ENCODE results near the gene OOEP.
"Not testable (repeated sequence)": the region's sequence is repeated elsewhere in the genome, so short reads cannot be mapped to it uniquely, and the experiment has no call there.

Gene OOEP

GRCh38 chr6:73369563-73369962 is at the start of gene OOEP:
OOEP (minus strand) TSS chr6:73369897; CDS start chr6:73369792, 105 bp downstream.
- Mint-ChIP-seq H3K4me1 (ENCODE audit: low read depth) (no peaks in the 10 kb centered on the region), H3K27me3 (no peaks in the 10 kb centered on the region), H3K4me3 (no peak within 1 kb of the TSS), H3K36me3 (ENCODE audit: low read depth) (no peaks in the 10 kb centered on the region), H3K27ac (no peak within 1 kb of the TSS), H3K9me3 (peaks cover 6% of the 10 kb centered on the region)
- no peak for DNase-seq

- Mint-ChIP-seq H3K4me3 (no peak overlapping the region), H3K27ac (peak overlapping the region; percentile 6), H3K36me3 (ENCODE audit: low read depth) (peaks cover 53% of the 10 kb centered on the region), H3K4me1 (ENCODE audit: low read depth) (peaks cover 15% of the 10 kb centered on the region), H3K9me3 (no peaks in the 10 kb centered on the region), H3K27me3 (no peaks in the 10 kb centered on the region)
- no peak for DNase-seq
These were observed 48.5 kb upstream of the OOEP start for GRCh38 chr6:73418081-73418741.

- no peak for DNase-seq
- H3K4me3 Mint-ChIP-seq = no peak overlapping the region
- no peak overlapping the region for H3K27ac Mint-ChIP-seq
- peaks cover under 1% of the 10 kb centered on the region for H3K4me1 Mint-ChIP-seq (ENCODE audit: low read depth)
- no peaks in the 10 kb centered on the region for H3K9me3 Mint-ChIP-seq
- peaks cover 21% of the 10 kb centered on the region for H3K36me3 Mint-ChIP-seq (ENCODE audit: low read depth)
- no peaks in the 10 kb centered on the region for H3K27me3 Mint-ChIP-seq
These were observed 43.4 kb upstream of the OOEP start for GRCh38 chr6:73413102-73413501.

- Mint-ChIP-seq H3K27ac (no peak overlapping the region), H3K4me1 (ENCODE audit: low read depth) (no peaks in the 10 kb centered on the region), H3K36me3 (ENCODE audit: low read depth) (no peaks in the 10 kb centered on the region), H3K4me3 (no peak overlapping the region), H3K9me3 (no peaks in the 10 kb centered on the region), H3K27me3 (no peaks in the 10 kb centered on the region)
- no peak for DNase-seq
These were observed 39.7 kb upstream of the OOEP start for GRCh38 chr6:73409395-73409794.

- DNase-seq = no peak
- Mint-ChIP-seq H3K9me3 (no peaks in the 10 kb centered on the region), H3K36me3 (ENCODE audit: low read depth) (no peaks in the 10 kb centered on the region)
These were observed 31.0 kb upstream of the OOEP start for GRCh38 chr6:73400656-73401055.

GRCh38 chr6:73395875-73396274 is 26.2 kb upstream of the OOEP start:
- Mint-ChIP-seq H3K36me3 (ENCODE audit: low read depth) (no peaks in the 10 kb centered on the region), H3K4me3 (no peak overlapping the region), H3K9me3 (no peaks in the 10 kb centered on the region), H3K27ac (no peak overlapping the region), H3K27me3 (no peaks in the 10 kb centered on the region), H3K4me1 (ENCODE audit: low read depth) (peaks cover 10% of the 10 kb centered on the region)
- no peak for DNase-seq

More at GRCh38 chr6:73400656-73401055, 31.0 kb upstream of the OOEP start:
- no peaks in the 10 kb centered on the region for H3K27me3 Mint-ChIP-seq
- no peaks in the 10 kb centered on the region for H3K4me1 Mint-ChIP-seq (ENCODE audit: low read depth)
- no peak overlapping the region for H3K4me3 Mint-ChIP-seq
- no peak overlapping the region for H3K27ac Mint-ChIP-seq

GRCh38 chr6:73394577-73395354 is 25.1 kb upstream of the OOEP start, which contains the start of gene DDX43:
DDX43 (plus strand) TSS chr6:73394828; CDS start chr6:73394906, 78 bp downstream.
- no peaks in the 10 kb centered on the region for H3K36me3 Mint-ChIP-seq (ENCODE audit: low read depth)
- peaks cover 10% of the 10 kb centered on the region for H3K4me1 Mint-ChIP-seq (ENCODE audit: low read depth)
- no peak within 1 kb of the TSS for H3K4me3 Mint-ChIP-seq
- DNase-seq = no peak
- no peaks in the 10 kb centered on the region for H3K27me3 Mint-ChIP-seq
- no peaks in the 10 kb centered on the region for H3K9me3 Mint-ChIP-seq
- no peak within 1 kb of the TSS for H3K27ac Mint-ChIP-seq

GRCh38 chr6:73393278-73393677 is 23.6 kb upstream of the OOEP start:
- Mint-ChIP-seq H3K9me3 (no peaks in the 10 kb centered on the region), H3K4me3 (no peak overlapping the region), H3K27ac (no peak overlapping the region), H3K36me3 (ENCODE audit: low read depth) (no peaks in the 10 kb centered on the region), H3K27me3 (no peaks in the 10 kb centered on the region), H3K4me1 (ENCODE audit: low read depth) (peaks cover 21% of the 10 kb centered on the region)
- DNase-seq = no peak

GRCh38 chr6:73392188-73392587 is 22.5 kb upstream of the OOEP start:
- not testable (repeated sequence) for H3K27ac Mint-ChIP-seq; H3K9me3 Mint-ChIP-seq; H3K4me3 Mint-ChIP-seq; H3K36me3 Mint-ChIP-seq (ENCODE audit: low read depth); H3K27me3 Mint-ChIP-seq; DNase-seq
- peaks cover 21% of the 10 kb centered on the region for H3K4me1 Mint-ChIP-seq (ENCODE audit: low read depth)

- Mint-ChIP-seq H3K27ac (peak overlapping the region; percentile 19), H3K27me3 (peaks cover 3% of the 10 kb centered on the region), H3K9me3 (no peaks in the 10 kb centered on the region), H3K36me3 (ENCODE audit: low read depth) (no peaks in the 10 kb centered on the region), H3K4me1 (ENCODE audit: low read depth) (peaks cover 21% of the 10 kb centered on the region), H3K4me3 (no peak overlapping the region)
- no peak for DNase-seq
These were observed 22.0 kb upstream of the OOEP start for GRCh38 chr6:73391675-73392074.

- H3K4me3 Mint-ChIP-seq = peak overlapping the region; percentile 20
- H3K36me3 Mint-ChIP-seq (ENCODE audit: low read depth) = no peaks in the 10 kb centered on the region
- no peak for DNase-seq
- peaks cover 3% of the 10 kb centered on the region for H3K27me3 Mint-ChIP-seq
- no peak overlapping the region for H3K27ac Mint-ChIP-seq
- peaks cover 21% of the 10 kb centered on the region for H3K4me1 Mint-ChIP-seq (ENCODE audit: low read depth)
- no peaks in the 10 kb centered on the region for H3K9me3 Mint-ChIP-seq
These were observed 20.2 kb upstream of the OOEP start for GRCh38 chr6:73389854-73390253.

- Mint-ChIP-seq H3K4me3 (peak overlapping the region; percentile 81), H3K27ac (peak overlapping the region; percentile 73), H3K4me1 (ENCODE audit: low read depth) (peaks cover 21% of the 10 kb centered on the region), H3K36me3 (ENCODE audit: low read depth) (no peaks in the 10 kb centered on the region), H3K9me3 (no peaks in the 10 kb centered on the region), H3K27me3 (peaks cover 3% of the 10 kb centered on the region)
- DNase-seq = peak; percentile 65
These were observed 19.3 kb upstream of the OOEP start for GRCh38 chr6:73388800-73389512.

- Mint-ChIP-seq H3K4me3 (peak overlapping the region; percentile 81), H3K9me3 (no peaks in the 10 kb centered on the region), H3K27ac (peak overlapping the region; percentile 73), H3K27me3 (peaks cover 3% of the 10 kb centered on the region), H3K4me1 (ENCODE audit: low read depth) (peaks cover 21% of the 10 kb centered on the region), H3K36me3 (ENCODE audit: low read depth) (no peaks in the 10 kb centered on the region)
- no peak for DNase-seq
These were observed 18.7 kb upstream of the OOEP start for GRCh38 chr6:73388433-73388799.

- Mint-ChIP-seq H3K4me1 (ENCODE audit: low read depth) (no peaks in the 10 kb centered on the region), H3K27ac (no peak overlapping the region), H3K27me3 (no peaks in the 10 kb centered on the region), H3K4me3 (no peak overlapping the region), H3K36me3 (ENCODE audit: low read depth) (no peaks in the 10 kb centered on the region), H3K9me3 (no peaks in the 10 kb centered on the region)
- no peak for DNase-seq
These were observed 12.9 kb upstream of the OOEP start for GRCh38 chr6:73382462-73383113.

Data from activated T-cell treated with anti-CD3 and anti-CD28 coated beads, Interleukin-2, amount 50 U/mL, for 24 hours (primary cell).